GM19397 (cell line): ENCODE results near the gene MTF1.

Experiments used
- ATAC-seq: cut with Tn5 transposase; IDR thresholded peaks from one replicate; pipeline ENCODE4 v1.9.1; 2021; ENCODE audit warnings: mild to moderate bottlenecking, moderate library complexity; ENCODE audit not compliant: unreplicated experiment

Gene MTF1

DNA sequence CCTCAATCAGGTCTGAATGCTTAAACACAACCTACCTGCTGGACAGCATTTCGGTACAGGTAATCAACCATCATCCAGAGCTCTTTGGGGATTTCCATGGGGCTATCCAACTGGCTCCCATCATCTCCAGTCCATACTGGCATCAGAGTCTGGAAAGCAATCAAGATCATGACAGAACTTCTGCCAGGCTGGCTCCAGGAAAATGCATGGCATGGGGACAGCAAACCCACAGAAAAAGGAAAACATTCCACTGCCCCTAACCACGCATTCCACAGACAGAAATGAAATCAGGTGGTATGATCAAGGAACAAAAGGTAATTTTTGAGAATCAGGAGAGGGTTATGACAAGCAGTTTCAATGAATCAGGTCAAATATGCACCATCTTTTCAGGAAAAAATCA, 9.1 kb upstream of the MTF1 start:
- no peak for ATAC-seq

DNA sequence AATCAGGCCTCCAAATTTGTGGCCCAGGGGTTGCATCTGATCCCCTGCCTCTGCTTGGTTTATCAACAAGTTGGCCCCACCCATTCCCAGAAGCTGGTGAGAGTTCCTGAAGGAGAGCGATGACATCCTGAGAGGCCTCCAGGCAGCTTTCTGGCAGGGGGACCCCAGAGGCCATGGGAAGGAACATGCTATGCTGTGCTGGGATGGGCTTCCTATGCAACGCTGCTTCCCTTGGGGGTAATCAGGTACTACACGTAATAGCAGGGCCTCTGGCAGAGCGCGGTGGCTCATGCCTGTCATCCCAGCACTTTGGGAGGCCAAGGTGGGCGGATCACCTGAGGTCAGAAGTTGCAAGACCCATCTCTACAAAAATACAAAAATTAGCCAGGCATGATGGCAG, 8.4 kb upstream of the MTF1 start:
- no peak for ATAC-seq

DNA sequence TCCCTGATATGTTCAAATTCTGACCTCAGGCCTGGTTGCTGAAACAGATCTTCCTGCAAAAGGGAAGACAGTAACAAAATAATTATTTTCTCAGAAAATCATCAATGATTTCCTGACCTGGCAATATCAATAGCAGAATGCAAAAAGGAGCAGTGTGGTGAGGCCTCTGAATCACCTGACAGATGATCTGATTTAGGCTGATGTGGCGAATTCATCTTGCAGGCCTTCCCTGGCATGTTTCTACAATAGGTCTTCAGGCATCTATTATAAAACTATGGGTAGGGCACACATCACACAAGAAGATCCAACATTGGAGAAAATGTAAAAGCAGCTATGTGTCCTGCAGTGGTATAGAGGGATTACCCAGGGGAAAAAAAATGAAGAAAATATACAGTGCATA, 7.1 kb upstream of the MTF1 start:
- ATAC-seq = no peak

DNA sequence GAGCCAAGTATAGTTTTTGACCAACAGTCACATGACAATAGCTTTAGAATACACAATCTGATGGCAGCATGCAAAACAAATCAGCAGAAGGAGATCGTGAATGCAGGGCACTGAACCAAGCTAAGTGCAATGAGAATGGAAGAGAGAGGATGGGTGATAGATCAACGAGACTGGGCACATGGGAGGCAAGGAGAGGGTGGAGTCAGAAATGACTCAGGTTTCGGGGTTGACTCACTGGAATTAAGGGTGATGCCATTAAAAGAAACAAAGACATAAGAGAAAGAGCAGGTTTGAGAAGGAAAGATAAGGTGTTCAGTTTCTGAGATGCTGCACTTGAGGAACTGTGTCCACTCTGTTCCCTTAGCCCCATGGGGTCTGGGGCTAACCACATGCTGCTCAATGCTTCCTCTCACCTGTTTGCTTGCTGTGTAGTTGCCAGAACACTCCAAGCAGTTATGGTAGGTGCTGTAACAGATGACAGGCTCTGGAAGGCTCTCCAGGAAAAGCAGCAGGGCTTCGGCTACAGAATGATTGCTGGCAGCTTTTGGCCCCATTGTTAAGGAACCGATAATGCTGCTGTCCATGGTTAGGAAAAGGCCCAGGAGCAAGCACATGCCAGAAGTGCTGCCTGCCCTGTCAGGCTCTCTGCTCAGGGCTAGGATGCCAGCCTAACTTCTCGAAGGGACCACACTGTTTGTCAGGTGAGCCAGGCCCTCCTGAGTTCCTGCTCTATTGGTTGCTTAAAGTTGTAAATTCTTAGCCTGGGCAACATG, 6.1 kb upstream of the MTF1 start:
- no peak for ATAC-seq

DNA sequence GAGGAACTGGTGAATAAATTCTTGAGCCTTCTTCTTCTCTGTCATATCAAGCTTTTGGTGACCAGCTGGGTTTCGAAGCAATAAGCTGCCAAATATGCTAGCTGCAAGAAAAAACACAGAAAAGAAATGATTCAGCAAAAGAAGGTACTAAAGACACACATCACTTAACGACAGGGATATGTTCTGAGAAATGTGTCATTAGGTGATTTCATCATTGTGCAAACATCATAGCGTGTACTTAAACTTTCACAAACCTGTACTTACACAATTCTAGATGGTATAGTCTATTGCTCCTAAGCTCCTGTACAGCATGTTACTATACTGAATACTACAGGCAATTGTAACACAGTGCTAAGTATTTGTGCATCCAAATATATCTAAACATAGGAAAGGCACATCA, 2.9 kb upstream of the MTF1 start:
- ATAC-seq = no peak

DNA sequence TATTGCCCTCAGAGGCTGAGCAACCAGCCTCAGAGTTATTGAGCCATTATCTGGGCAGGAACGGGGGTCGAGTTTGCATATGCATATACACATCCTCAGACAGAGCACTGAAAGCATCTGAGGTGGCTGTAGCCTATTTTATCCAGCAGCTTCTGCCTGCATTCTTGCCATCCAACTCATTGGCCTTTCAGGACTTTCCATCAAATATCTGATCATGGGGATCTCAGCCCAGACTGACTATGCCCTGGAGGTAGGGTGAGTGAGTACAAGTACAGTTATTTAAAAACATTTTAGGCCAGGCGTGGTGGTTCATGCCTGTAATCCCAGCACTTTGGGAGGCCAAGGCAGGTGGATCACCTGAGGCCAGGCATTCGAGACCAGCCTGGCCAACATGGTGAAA, 1.8 kb upstream of the MTF1 start:
- no peak for ATAC-seq

DNA sequence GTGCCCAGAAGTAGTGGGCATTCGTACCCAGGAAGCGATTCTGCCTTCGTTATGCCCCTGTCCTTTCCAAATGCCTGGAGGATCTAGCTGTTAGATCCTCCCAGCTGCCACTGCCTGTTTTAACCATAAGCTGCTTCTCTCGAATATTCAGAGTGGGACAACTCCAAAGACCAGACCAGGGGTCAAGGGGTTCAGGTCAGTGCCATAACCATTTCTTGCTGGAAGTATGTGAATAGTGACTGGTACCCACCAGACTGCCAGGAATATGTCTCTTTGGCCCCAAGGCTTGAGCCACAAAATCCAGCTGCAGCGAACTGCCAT, 914 bp upstream of the MTF1 start:
- ATAC-seq = no peak

DNA sequence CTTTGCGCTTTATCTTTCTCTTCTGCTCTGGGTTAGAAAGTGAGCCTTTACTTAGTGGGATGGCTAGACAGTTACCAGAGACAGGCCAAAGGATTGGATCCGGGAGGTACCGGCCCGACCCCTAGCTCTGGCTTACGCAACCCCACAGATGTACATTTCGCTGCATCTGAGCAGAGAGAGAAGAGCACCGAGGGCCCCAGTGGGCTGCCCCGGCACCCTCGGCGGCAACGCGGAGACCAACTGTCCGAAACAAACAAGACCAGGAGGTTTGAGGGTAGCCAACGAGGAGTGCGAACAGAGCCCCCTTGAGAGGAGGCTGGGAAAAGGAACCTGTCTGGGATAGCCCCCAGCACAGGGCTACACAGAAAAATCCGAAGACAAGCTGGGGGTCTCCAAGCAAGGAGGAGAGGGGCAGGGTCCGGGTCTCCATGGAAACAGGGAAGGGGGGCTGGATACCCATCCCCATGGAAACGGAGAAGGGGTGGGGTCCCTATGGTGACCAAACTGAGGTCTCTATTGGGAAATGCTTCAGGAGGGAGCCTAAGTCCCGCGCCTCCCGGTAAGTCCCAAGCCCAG, 373 bp downstream of the MTF1 start:
- peak; percentile 23 for ATAC-seq

DNA sequence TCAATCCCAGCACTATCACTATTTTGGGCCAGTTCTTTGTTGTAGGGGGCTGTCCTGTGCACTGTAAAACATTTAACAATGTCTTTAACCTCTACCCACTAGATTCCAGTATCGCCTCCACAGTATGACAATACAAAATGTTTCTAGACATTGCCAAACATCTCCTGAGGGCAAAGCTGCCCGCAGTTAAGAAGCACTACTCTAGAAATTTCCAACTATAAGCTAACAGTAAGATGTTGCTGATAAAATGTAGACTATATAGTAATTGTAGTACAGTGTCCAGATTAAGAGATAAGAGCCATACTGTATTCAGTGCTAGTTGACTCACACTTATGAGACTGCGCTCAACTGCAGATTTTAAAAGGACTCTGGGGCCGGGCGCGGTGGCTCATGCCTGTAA, 5.0 kb downstream of the MTF1 start:
- ATAC-seq = no peak

DNA sequence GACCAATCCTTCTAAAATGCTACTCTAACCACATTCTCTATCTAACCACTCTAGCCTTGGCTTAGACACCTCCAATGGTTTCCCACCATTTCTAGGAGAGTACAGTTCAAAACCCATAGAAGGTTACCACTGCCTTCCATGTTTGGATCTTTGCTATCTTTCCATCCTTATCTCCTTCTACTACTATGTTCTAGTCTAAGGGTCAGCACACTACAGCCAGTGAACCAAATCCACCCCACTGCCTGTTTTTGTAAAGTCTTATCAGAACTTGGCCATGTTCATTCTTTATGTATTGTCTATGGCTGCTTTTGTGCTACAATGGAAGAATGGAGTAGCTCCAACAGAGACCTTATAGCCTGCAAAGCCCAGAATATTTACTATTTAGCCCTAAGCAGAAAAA, 6.2 kb downstream of the MTF1 start:
- ATAC-seq = no peak

DNA sequence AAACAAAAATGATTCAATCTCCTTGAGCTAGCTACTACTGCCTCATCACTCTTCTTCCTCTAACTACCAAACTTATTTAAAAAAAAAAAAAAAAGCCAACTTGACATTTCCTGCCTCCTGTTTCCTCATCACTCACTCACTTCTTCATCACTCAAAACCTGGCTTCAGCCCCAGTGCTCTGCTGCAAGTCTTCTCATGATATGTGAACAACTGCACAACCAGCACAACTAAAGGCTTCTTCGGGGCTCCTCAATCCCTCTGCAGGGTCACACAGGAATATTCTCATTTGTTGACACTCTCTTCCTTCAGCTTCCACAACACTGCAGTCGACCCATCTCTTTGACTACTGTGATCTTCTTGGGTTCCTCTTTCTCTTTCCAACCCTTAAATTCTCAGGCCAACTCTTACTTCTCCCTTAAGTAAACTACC, 7.6 kb downstream of the MTF1 start:
- no peak for ATAC-seq

DNA sequence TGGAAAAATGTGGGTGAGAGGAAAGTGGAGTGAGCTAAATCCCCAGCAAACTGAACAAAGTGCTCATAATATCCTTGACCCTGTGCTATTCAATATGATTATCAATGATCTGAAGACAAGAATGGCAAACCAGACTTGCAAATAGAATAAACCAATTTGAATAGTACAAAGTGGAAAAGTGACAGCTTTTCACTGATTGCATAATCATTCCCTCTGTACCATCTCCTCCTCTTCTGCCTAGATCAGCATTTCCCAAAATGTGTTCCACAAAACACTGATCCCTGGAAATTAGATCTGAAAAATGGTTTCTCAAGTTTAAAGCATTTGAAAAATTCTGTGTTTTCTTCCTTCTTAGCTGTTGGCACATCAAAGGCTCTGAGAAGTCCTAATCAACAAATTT, 8.1 kb downstream of the MTF1 start:
- no peak for ATAC-seq

DNA sequence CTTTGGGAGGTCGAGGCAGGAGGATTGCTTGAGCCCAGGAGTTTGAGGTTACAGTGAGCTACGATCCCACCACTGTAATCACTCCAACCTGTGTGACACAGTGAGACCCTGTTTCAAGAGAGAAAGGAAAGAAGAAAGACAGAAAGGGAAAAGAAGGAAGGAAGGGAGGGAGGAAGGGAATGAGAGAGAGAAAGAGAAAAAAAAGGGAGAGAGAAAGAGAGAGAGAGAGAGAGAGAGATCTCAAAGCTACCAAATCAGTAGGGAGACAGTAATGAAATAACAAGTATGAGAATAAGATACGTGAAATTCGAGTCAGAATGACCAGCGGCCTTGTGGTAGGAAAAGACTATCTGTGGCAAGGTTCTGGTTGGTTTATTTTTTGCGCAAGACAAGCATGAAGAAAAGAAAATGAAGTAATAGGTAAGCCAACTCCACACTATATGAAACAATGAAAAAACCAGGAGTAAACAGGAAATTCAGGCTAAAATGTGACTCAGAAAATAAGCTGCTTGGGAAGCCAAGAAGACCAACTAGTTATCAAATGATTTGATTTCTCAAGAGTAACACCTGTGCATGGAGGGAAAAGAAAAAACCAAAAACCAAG, 8.9 kb downstream of the MTF1 start:
- ATAC-seq = no peak

DNA sequence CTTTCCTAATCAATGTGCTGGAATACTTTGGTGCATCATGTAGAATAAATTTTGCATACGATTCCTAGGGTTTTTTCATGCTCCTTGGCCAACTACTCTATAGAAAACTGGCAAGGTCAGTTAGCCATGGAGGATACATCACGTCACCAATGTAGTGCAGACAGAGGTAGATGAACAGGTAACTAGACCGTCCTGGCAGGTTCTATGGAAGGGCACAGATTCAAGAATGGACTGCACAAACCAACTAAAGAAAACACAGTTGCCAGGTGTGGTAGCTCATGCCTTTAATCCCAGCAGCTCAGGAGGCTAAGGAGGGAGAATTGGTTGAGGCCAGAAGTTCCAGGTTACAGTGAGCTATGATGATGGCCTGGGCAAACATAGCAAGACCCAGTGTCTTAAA, 9.9 kb downstream of the MTF1 start:
- no peak for ATAC-seq

DNA sequence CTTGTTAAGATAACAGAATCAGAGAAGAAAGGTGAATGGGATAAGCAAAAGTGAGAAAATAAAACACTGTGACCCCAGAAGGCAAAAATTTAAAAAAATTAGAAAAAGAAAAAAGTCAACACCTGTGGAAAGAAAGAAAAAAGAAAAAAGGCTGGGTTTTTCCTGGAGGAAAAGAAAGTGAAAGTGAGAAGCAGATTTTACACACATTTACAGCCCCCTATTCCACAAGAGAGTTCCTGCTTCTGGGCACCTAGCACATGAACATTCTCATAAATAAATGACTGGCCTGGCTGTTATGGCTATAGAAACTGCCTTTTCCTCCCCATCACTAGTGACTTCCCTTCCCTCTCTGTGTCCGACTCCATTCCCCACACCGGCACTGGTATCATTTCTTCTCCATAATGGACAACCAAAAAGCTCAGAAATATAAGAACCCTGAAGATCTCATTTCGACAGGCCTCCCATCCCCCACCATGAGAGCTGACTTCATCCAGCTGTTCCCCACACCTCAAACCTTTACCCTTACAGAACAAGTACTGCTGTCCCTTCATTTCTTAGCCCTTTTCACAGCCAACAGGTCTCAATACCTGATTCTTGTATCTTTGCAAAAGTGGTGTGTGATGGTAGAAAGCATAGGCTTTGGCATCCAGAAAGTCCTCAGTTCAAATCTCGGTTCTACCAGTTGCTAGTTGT, 12.6 kb downstream of the MTF1 start:
- ATAC-seq = no peak

DNA sequence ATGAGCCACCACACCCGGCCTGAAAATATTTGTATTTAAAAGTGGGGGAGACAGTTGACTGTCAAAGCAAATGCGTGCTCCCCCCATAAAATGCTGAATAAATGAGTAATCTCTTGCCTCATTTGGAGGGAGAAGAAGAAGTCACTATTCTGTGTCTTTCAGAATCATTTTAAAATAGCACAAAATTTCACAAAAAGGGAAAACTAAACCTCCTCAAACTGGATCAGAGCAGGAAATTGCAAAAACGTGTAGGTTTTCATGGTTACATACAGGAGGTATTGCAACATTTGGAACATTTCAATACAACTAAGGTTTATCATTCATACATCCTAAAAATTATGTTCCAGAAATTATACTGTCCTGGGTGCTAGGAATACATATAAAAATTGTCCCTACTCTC, 13.6 kb downstream of the MTF1 start:
- ATAC-seq = no peak

DNA sequence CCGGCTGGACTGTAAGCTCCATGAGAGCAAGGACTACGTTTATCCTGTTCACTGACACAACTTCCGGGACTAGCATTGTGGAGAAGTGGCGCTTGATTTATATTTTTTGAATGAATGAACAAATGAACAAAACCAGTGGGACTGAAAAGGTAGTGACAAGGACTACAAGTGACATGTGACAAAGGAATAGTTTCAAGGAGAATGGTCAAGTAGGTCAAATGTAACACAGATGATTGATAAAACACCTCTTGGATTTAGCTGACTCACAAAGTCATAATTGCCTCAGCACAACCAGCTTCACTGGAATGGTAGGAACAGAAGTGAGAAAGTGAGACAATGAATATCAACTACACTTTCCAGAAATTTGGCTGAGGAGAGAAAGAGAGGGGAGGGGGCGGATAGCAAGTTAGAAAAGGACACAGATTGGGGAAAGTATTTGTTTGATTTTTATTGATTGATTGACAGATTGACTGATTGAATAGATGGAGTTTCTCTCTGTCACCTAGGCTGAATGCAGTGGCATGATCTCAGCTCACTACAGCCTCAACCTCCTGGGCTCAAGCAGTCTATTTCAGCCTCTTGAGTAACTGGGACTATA, 14.2 kb downstream of the MTF1 start:
- no peak for ATAC-seq

DNA sequence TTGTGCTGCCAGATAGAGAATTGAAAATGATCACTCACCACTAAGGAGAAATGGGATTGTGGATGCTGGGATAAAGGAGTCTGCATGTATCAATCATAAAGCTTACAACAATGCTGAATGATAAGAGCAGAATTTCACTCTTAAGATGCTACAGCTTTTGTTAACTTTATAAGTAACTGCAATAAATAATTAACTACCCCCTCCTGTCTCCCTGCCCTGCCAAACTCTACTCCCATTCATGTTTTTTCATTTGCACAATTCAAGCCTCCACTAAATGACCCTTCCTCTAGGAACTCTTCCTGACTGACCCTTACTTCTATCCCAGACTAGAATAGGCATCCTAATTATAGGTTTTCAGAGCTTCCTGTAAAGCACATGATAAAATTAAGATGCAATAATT, 14.9 kb downstream of the MTF1 start:
- ATAC-seq = no peak

DNA sequence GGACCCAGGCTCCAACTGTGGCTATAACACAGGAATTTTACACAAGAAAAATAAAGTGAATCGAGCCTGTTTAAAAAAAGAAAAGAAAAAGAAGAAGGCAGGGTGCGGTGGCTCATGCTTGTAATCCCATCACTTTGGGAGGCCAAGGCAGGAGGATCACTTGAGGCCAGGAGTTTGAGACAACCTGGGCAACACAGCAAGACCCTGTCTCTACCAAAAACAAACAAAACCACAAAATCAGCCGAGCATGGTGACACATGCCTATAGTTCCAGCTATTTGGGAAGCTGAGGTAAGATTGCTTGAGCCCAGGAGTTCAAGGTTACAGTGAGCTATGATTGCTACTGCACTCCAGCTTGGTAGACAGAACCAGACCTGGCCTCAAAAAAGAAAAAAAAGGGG, 17.7 kb downstream of the MTF1 start:
- no peak for ATAC-seq

DNA sequence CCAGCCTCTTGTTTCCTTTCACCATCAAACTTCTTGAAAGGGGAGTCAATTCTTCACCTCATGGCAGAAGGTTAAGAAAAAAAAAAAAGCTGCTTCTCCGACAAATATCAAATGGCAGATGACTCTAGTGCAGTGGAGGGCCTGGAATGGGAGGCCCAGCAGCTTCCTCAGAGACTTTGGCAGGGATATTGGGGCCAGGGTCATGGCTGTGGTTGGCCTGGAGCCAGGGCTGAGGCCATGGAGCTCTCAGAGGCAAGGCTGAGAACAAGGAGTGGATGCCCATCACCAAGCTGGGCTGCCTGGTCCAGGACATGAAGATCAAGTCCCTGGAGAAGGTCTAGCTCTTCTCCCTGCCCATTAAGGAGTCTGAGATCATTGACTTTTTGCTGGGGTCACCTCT, 18.7 kb downstream of the MTF1 start:
- no peak for ATAC-seq

DNA sequence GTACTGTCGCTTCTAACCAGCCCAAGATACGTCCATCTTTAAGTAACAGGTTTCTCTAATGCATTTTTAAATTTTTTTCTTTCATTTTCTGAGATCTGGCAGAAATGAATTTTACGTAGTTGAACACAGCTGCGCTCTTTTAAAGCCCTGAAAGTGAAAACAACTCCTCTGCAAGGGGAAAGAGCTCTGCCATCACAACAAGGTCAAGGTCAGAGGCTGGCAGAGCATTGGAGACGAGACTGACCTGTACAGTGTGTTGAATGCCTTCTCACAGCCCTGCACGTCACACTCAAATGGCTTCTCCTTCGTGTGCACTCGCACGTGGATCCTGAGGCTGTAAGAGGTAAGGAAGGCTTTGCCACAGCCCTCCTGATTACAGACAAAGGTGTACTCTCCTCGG, 19.7 kb downstream of the MTF1 start:
- no peak for ATAC-seq

DNA sequence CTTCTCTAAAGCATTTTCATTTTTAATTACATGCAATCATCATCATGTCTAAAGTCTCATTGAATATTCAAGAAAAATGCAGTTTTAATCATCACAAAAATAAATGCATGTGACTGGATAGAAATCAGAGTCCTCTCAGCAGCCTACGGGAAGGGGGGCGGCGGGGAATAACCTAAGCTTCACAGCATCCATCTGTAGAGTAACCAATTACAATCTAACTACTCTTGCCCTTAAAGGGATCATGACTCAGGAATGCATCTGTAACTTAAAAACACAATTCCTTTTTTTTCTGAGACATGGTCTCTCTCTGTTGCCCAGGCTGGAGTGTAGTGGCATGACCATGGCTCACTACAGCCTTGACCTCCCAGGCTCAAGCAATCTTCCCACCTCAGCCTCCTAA, 22.6 kb downstream of the MTF1 start:
- ATAC-seq = no peak
